IPS-11a (cell line): Measurements from ENCODE around the gene BOLL.
A peak's percentile ranks its signal among the peaks of the same experiment; 100 is the strongest.
"Not testable (repeated sequence)": the region's sequence is repeated elsewhere in the genome, so short reads cannot be mapped to it uniquely, and the experiment has no call there.

Experiments used
- H3K4me3 ChIP-seq: one replicate; pipeline ENCODE4 v1.5.1; 2013; ENCODE audit warnings: low read depth, low read length, control low read depth

Gene BOLL

GRCh38 chr2:197798187-197798586 is 13.1 kb upstream of the BOLL start:
- H3K4me3 ChIP-seq, result no peak overlapping the region

DNA sequence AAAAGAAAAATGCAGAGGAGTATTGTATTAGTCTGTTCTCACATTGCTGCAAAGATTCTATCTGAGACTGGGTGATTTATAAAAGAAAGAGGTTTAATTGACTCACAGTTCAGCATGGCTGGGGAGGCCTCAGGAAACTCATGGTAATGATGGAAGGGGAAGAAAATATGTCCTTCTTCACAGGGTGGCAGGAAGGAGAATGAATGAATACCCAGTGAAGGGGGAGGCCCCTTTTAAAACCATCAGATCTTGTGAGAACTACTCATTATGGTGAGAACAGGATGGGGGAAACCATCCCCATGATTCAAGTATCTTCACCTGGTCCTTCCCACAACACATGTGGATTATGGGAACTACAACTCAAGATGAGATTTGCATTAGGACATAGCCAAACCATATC is 10.2 kb upstream of the BOLL start:
- no peak overlapping the region for H3K4me3 ChIP-seq

DNA sequence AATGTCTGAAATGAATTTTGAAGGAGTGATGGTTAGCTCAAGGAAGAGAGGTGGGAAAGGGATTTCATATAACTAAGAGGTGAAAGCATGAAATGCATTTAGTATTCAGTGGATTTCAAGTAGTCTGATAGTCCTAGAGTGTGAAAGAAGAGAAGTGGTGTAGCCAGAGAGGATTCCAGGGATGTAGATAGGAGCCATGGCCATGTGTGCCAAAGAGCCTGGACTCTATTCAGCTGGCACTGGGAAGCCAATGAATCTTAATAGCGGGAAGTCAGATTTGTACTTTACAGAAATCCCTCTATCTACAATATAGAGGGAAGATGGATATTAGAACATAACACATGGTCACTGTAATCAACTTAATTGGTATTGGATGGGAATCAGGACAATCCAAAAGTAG is 8.3 kb upstream of the BOLL start:
- H3K4me3 ChIP-seq, result no peak overlapping the region

- peak overlapping the region; percentile 31 for H3K4me3 ChIP-seq
Measured at GRCh38 chr2:197786010-197786877, 1.1 kb upstream of the BOLL start.

DNA sequence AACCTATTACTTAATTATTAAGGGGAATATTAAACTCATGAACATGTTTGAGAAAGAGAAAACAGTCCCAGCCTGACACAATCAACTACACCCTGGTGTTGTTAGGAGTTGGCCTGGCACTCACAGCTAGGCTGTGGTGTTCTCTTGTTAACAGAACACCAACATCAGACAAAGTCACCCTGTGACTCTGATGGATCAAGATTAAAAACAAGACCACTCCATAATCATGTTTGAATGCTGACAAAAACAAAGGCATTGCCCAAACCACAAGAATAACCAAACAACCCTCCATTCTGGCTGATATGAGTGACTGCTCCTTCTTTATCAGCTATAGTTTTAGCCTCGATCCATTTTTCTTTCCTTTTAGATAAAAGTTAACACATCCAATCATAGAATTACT is 3.0 kb downstream of the BOLL start:
- H3K4me3 ChIP-seq, result no peak overlapping the region

GRCh38 chr2:197779261-197779660 is 5.9 kb downstream of the BOLL start:
- no peak overlapping the region for H3K4me3 ChIP-seq

DNA sequence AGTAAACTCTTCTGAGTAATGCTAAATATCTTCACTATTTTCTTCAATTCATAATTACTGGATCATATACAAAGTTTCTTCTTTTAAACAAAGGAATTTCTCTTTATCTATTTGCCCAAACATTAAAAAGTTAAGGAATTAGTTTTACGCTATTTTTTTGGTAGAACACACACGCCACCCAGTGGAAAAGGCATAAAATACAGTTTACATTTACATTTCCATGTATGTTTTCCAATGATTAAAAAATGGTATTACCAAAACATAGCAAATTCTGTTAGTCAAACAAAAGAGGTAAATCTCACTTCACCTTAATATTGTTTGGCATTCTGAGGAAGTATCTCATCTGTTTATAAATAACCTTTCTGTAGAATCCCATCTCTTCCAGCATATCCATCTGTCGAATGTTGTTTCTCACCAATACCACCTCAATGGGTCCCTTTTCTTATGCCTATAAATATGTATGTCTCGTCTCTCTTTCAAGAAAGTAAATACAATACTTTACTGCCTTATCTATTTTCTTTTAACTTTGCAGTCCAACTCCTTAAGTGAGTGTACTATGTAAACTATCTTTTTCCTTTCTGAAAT is 7.2 kb downstream of the BOLL start:
- H3K4me3 ChIP-seq, result no peak overlapping the region

DNA sequence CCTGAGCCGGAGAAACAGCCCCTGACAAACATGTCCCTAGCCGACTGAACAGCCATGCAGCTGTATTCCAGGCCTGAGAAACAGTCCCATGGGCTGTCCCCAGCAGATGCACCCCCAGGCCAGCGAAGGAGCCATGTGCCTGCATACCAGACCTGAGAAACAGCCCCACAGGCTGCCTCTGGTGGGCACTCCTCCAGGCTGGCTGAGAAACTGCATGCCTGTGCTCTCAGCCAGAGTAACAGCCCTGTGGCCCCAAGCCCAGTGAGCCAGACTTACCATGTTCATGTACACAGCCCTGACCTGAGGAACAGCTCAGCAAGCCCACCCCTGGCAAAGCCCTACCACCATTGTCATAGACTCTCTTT is 24.8 kb downstream of the BOLL start:
- no peak overlapping the region for H3K4me3 ChIP-seq

- no peak overlapping the region for H3K4me3 ChIP-seq
Measured at GRCh38 chr2:197759625-197760292, 25.4 kb downstream of the BOLL start.

GRCh38 chr2:197759013-197759412 is 26.1 kb downstream of the BOLL start:
- no peak overlapping the region for H3K4me3 ChIP-seq

DNA sequence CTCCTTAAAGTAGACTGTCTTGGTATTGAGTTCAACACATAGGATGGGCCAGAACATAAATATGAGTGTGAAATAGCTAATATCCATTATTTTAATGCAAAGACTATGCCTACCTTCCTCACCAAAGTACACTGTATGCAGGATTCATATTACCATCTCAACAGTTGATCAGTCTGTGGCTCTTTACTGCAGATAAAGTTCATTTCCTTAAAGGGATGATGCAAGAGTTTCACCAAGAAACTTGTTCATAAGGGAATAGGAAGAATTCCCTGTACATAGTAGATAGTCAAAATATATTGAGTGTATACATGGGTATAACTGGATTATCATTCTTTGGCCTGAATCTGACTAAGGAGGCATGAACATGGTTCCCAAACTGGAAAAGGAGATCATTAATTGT is 44.9 kb downstream of the BOLL start:
- no peak overlapping the region for H3K4me3 ChIP-seq

DNA sequence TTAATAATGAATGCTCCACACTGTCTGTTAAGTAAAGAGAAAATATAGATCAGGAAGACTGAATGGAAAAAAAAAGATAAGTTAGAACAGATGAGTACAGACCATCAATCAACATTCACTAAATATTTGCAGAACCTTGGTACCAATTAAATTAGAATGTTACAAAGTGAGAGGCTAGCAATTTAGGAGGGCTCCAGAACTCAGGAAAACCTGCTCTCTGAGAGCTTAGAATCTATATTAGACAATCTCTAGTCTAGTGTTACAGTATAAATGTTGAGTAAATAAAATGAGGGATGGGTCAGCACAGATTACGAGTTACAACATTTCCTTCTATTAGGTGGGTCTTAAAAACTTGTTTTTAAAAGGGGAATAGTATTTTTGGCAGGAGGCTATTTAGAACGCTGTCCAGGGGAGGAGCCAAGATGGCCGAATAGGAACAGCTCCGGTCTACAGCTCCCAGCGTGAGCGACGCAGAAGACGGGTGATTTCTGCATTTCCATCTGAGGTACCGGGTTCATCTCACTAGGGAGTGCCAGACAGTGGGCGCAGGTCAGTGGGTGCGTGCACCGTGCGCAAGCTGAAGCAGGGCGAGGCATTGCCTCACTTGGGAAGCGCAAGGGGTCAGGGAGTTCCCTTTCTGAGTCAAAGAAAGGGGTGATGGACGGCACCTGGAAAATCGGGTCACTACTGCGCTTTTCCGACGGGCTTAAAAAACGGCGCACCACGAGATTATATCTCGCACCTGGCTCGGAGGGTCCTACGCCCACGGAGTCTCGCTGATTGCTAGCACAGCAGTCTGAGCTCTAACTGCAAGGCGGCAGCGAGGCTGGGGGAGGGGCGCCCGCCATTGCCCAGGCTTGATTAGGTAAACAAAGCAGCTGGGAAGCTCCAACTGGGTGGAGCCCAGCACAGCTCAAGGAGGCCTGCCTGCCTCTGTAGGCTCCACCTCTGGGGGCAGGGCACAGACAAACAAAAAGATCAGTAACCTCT is 56.3 kb downstream of the BOLL start:
- not testable (repeated sequence) for H3K4me3 ChIP-seq

- no peak overlapping the region for H3K4me3 ChIP-seq
Measured at GRCh38 chr2:197727011-197727410, 58.1 kb downstream of the BOLL start.

DNA sequence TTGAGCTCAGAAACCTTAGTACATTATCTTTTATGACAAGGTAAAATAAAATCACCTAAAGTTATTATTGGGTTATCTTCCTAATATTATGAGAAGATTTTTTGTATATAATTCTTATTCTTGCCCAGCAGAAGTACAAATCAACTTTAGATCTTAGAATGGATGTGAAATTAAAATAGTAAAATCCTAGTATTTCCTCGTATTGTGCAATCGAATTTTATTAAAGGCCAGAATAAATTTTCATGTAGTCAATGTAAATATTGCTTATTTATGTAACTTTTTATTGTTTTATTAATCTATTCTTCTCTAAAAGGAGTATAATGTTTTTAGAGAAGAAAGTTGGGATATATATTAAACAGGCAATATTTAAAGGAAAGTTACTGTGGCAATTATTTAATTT is 67.3 kb downstream of the BOLL start:
- H3K4me3 ChIP-seq, result no peak overlapping the region

GRCh38 chr2:197713271-197713670 is 71.8 kb downstream of the BOLL start:
- no peak overlapping the region for H3K4me3 ChIP-seq

GRCh38 chr2:197711578-197711977 is 73.5 kb downstream of the BOLL start:
- H3K4me3 ChIP-seq, result no peak overlapping the region

DNA sequence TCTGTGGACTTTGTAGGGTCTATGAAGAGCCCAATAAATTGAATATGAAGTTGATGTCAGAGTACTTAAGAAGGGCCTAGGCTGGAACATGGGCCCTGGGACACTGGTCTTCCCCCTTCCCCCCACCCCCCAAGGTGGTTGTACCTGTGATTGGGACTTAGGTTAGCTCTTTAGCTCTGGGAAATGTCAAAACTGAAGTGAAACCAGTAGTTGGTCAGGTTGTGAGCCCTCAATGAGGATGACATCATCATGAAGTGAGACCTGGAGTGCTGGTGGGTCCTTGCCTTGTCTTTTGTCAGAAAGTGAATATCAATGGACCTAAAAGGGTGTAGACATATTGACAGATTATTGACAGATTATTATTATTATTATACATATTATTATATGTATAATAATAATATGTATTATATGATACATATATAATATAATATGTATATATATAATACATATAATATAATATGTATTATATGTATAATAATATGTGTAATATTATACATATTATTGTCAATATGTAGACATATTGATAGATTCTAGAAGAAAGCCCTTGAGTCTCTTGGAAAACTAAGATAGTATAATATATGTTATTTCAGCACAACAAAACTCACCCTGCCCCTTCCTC is 74.6 kb downstream of the BOLL start:
- no peak overlapping the region for H3K4me3 ChIP-seq

- not testable (repeated sequence) for H3K4me3 ChIP-seq
Measured at GRCh38 chr2:197709140-197709539, 76.0 kb downstream of the BOLL start.

GRCh38 chr2:197708331-197708730 is 76.8 kb downstream of the BOLL start:
- no peak overlapping the region for H3K4me3 ChIP-seq
